ENCODE data around the gene KRTAP9-8.

The KRTAP9-8 gene

GRCh38 chr17:41284546-41284945, 46.7 kb downstream of the KRTAP9-8 start:
- no peak overlapping the region for H3K27ac ChIP-seq (ENCODE audit: low read depth, low read length, severe bottlenecking)
- H3K9me3 ChIP-seq (ENCODE audit: control insufficient read depth, low read length) = no peaks in the 10 kb centered on the region
- WGBS, 2 experiments (ENCODE audit: insufficient coverage in 2 of 2) = 71% methylated on average over 1 of the region's 2 CpGs; no CpG with 5 or more reads in 1 of the 2 experiments
- H3K4me3 ChIP-seq (ENCODE audit: extremely low read depth, insufficient read depth, low read length, poor library complexity, severe bottlenecking) = no peak overlapping the region
- peaks cover 20% of the 10 kb centered on the region for H3K4me1 ChIP-seq (ENCODE audit: control insufficient read depth, insufficient read depth, low read length, poor library complexity, severe bottlenecking)
- no peaks in the 10 kb centered on the region for H3K36me3 ChIP-seq (ENCODE audit: control insufficient read depth, insufficient read depth, low read length)

- 80 to 100% methylated on average over 1 of the region's 3 CpGs for WGBS, 2 experiments (ENCODE audit: insufficient coverage in 2 of 2)
- Histone ChIP-seq H3K4me1 (ENCODE audit: control insufficient read depth, insufficient read depth, low read length, poor library complexity, severe bottlenecking) (peaks cover 20% of the 10 kb centered on the region), H3K4me3 (ENCODE audit: extremely low read depth, insufficient read depth, low read length, poor library complexity, severe bottlenecking) (no peak overlapping the region), H3K27ac (ENCODE audit: low read depth, low read length, severe bottlenecking) (no peak overlapping the region), H3K9me3 (ENCODE audit: control insufficient read depth, low read length) (no peaks in the 10 kb centered on the region), H3K36me3 (ENCODE audit: control insufficient read depth, insufficient read depth, low read length) (no peaks in the 10 kb centered on the region)
These were observed 49.3 kb downstream of the KRTAP9-8 start for GRCh38 chr17:41287050-41287449.

All from mesodermal cell (in vitro differentiated cells).